Heart left ventricle (tissue), 13 donors: Measurements from ENCODE around the gene SPNS3.

Experiments
- POLR2A ChIP-seq, 2 donors: fragments of 450-650 bp; IDR thresholded peaks; one replicate each; pipeline ENCODE4 v1.6.1; 2017; ENCODE audit warnings: antibody characterized with exemption in 2 of 2, mild to moderate bottlenecking in 2 of 2, moderate library complexity in 2 of 2
- TF ChIP-seq, protein P1 (sequence below), 12 donors: fragments of 200-600 bp; sonication (generic) in 4 of 12; IDR thresholded peaks; one replicate each; pipeline versions ENCODE4 v1.5.0 to v1.8.0; 2018 to 2022; ENCODE audit warnings: antibody characterized with exemption in 12 of 12, mild to moderate bottlenecking in 5 of 12
- donor health status: ischemic (EF 13 %, LVEDD 7.1; RV severe dilation, severe dysfunction).
- donor health status: DM: no; HTN: yes; CAD: no.
- donor health status: DM: no; HTN: no; CAD: no.
- donor health status: ischemic (EF 25% LVEDD 6.9; RV normal size, moderate dysfunction).
- donor health status: ischemic (EF 25% LVEDD 5.7; RV mildly dilated, moderate dysfunction).
- donor health status: ischemic (EF 35%, LVEDD 5.7; RV mildly dilated, moderate dysfunction).
- donor health status: nonischemic (EF 11% LVEDD 7.7; RV severe dilation, severe dysfunction).
- donor health status: DM: yes; HTN: yes; CAD: no.
- donor health status: PGD.
- donor health status: ischemic (EF 29% LVEDD 5.4; RV normal size, mild dysfunction).
- donor health status: nonischemic (EF 23%, LVEDD 6.1; RV moderate dilation, normal function).

DNA sequence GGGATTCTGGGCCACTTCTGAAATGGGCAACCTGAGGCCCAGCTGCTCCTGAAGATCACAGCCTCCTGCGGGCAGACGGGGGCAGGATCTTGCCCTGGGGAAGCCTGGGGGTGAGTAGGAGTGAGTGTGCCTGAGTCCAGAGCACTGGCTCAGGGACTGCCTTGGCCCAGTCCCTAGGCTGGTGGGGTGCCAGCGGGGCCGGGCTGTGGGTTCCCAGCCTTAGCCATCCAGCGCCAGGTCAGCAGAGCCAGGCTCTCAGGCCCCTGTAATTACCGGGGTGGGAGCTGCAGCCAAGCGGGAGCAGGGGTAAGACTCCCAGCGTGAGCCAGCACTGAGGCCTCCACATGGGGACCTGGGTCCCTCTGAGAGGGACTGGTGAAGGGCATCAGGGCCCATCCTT is 73.2 kb downstream of the SPNS3 start:
- TF ChIP-seq POLR2A (IDR thresholded peaks at IDR 0.05) = no peak
- TF ChIP-seq, protein P1, sequence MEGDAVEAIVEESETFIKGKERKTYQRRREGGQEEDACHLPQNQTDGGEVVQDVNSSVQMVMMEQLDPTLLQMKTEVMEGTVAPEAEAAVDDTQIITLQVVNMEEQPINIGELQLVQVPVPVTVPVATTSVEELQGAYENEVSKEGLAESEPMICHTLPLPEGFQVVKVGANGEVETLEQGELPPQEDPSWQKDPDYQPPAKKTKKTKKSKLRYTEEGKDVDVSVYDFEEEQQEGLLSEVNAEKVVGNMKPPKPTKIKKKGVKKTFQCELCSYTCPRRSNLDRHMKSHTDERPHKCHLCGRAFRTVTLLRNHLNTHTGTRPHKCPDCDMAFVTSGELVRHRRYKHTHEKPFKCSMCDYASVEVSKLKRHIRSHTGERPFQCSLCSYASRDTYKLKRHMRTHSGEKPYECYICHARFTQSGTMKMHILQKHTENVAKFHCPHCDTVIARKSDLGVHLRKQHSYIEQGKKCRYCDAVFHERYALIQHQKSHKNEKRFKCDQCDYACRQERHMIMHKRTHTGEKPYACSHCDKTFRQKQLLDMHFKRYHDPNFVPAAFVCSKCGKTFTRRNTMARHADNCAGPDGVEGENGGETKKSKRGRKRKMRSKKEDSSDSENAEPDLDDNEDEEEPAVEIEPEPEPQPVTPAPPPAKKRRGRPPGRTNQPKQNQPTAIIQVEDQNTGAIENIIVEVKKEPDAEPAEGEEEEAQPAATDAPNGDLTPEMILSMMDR (IDR thresholded peaks at IDR 0.05) = no peak
